Measurements from ENCODE around the gene CHST14. TPM values are rescaled to one million over a fixed set of nuclear protein-coding genes. Genes with fewer than 3 reads are reported as not detected.

CHST14 gene
- total RNA-seq, result 10 to 100 TPM in 1 of 2 donors, 1 to 10 TPM in 1; 9.1 to 14.7 TPM

- Mint-ChIP-seq H3K4me3 (peak within 1 kb of the TSS; percentile 92), H3K36me3 (no peaks in the 10 kb centered on the region), H3K27me3 (no peaks in the 10 kb centered on the region), H3K27ac (peak within 1 kb of the TSS; percentile 64 to 92), H3K4me1 (ENCODE audit: low read depth in 2 of 2) (peaks cover 6 to 9% of the 10 kb centered on the region in 2 donors), H3K9me3 (no peaks in the 10 kb centered on the region)
- ATAC-seq (peak; percentile 90 to 91), DNase-seq (ENCODE audit: low spot score) (peak; percentile 75)
Measured at GRCh38 chr15:40470423-40471104, at the start of gene CHST14. TSS of gene CHST14 (plus strand) at chr15:40470984. CDS start at chr15:40471214, 230 bp downstream.

- no peaks in the 10 kb centered on the region for H3K4me1 Mint-ChIP-seq (ENCODE audit: low read depth in 2 of 2)
- no peak overlapping the region for H3K4me3 Mint-ChIP-seq
- H3K27me3 Mint-ChIP-seq, result no peaks in the 10 kb centered on the region
- DNase-seq (ENCODE audit: low spot score) (peak; percentile 77), ATAC-seq (peak; percentile 94 to 95)
- no peaks in the 10 kb centered on the region for H3K36me3 Mint-ChIP-seq
- H3K9me3 Mint-ChIP-seq, result no peaks in the 10 kb centered on the region
- no peak overlapping the region for H3K27ac Mint-ChIP-seq
Measured at GRCh38 chr15:40421246-40422157, 49.3 kb upstream of the CHST14 start.

GRCh38 chr15:40424483-40425115, 46.2 kb upstream of the CHST14 start:
- H3K4me1 Mint-ChIP-seq (ENCODE audit: low read depth in 2 of 2), result no peaks in the 10 kb centered on the region
- no peak overlapping the region for H3K4me3 Mint-ChIP-seq
- DNase-seq (ENCODE audit: low spot score) (no peak), ATAC-seq (no peak)
- H3K36me3 Mint-ChIP-seq, result no peaks in the 10 kb centered on the region
- no peaks in the 10 kb centered on the region for H3K9me3 Mint-ChIP-seq
- no peak overlapping the region for H3K27ac Mint-ChIP-seq
- no peaks in the 10 kb centered on the region for H3K27me3 Mint-ChIP-seq

- H3K4me1 Mint-ChIP-seq (ENCODE audit: low read depth in 2 of 2), result no peaks in the 10 kb centered on the region
- no peak overlapping the region for H3K4me3 Mint-ChIP-seq
- no peaks in the 10 kb centered on the region for H3K27me3 Mint-ChIP-seq
- no peak for DNase-seq (ENCODE audit: low spot score)
- no peaks in the 10 kb centered on the region for H3K9me3 Mint-ChIP-seq
- H3K36me3 Mint-ChIP-seq, result no peaks in the 10 kb centered on the region
- no peak overlapping the region for H3K27ac Mint-ChIP-seq
- ATAC-seq, result no peak
Measured at GRCh38 chr15:40425681-40426080, 45.1 kb upstream of the CHST14 start.

GRCh38 chr15:40427188-40427587, 43.6 kb upstream of the CHST14 start:
- DNase-seq (ENCODE audit: low spot score), result no peak
- H3K27me3 Mint-ChIP-seq, result no peaks in the 10 kb centered on the region
- no peaks in the 10 kb centered on the region for H3K36me3 Mint-ChIP-seq
- H3K9me3 Mint-ChIP-seq, result no peaks in the 10 kb centered on the region
- no peaks in the 10 kb centered on the region for H3K4me1 Mint-ChIP-seq (ENCODE audit: low read depth in 2 of 2)
- H3K4me3 Mint-ChIP-seq, result no peak overlapping the region
- ATAC-seq, result no peak
- no peak overlapping the region for H3K27ac Mint-ChIP-seq

GRCh38 chr15:40428185-40428584, 42.6 kb upstream of the CHST14 start:
- DNase-seq (ENCODE audit: low spot score) (no peak), ATAC-seq (no peak)
- peaks cover 0 to 3% of the 10 kb centered on the region in 2 donors for H3K4me1 Mint-ChIP-seq (ENCODE audit: low read depth in 2 of 2)
- H3K36me3 Mint-ChIP-seq, result no peaks in the 10 kb centered on the region
- no peaks in the 10 kb centered on the region for H3K27me3 Mint-ChIP-seq
- H3K9me3 Mint-ChIP-seq, result no peaks in the 10 kb centered on the region
- H3K4me3 Mint-ChIP-seq, result no peak overlapping the region
- H3K27ac Mint-ChIP-seq, result no peak overlapping the region

GRCh38 chr15:40429068-40429710, 41.6 kb upstream of the CHST14 start:
- Mint-ChIP-seq H3K9me3 (no peaks in the 10 kb centered on the region), H3K4me3 (no peak overlapping the region), H3K27me3 (no peaks in the 10 kb centered on the region), H3K36me3 (no peaks in the 10 kb centered on the region), H3K27ac (no peak overlapping the region), H3K4me1 (ENCODE audit: low read depth in 2 of 2) (peaks cover 0 to 3% of the 10 kb centered on the region in 2 donors)
- no peak for DNase-seq (ENCODE audit: low spot score)
- ATAC-seq, result no peak

- no peaks in the 10 kb centered on the region for H3K9me3 Mint-ChIP-seq
- peaks cover 0 to under 1% of the 10 kb centered on the region in 2 donors for H3K27me3 Mint-ChIP-seq
- H3K4me3 Mint-ChIP-seq, result no peak overlapping the region
- H3K4me1 Mint-ChIP-seq (ENCODE audit: low read depth in 2 of 2), result peaks cover 0 to 6% of the 10 kb centered on the region in 2 donors
- DNase-seq (ENCODE audit: low spot score), result no peak
- no peak for ATAC-seq
- H3K36me3 Mint-ChIP-seq, result no peaks in the 10 kb centered on the region
- no peak overlapping the region for H3K27ac Mint-ChIP-seq
Measured at GRCh38 chr15:40430271-40430805, 40.4 kb upstream of the CHST14 start.

- Mint-ChIP-seq H3K4me1 (ENCODE audit: low read depth in 2 of 2) (peaks cover 9 to 24% of the 10 kb centered on the region in 2 donors), H3K9me3 (no peaks in the 10 kb centered on the region), H3K27ac (no peak overlapping the region), H3K4me3 (peak overlapping the region; percentile 38), H3K27me3 (peaks cover 7 to 24% of the 10 kb centered on the region in 2 donors), H3K36me3 (no peaks in the 10 kb centered on the region)
- ATAC-seq (no peak), DNase-seq (ENCODE audit: low spot score) (no peak)
Measured at GRCh38 chr15:40435023-40435709, 35.6 kb upstream of the CHST14 start.

- H3K9me3 Mint-ChIP-seq, result no peaks in the 10 kb centered on the region
- peaks cover 7 to 24% of the 10 kb centered on the region in 2 donors for H3K27me3 Mint-ChIP-seq
- DNase-seq (ENCODE audit: low spot score) (no peak), ATAC-seq (no peak)
- no peak overlapping the region for H3K27ac Mint-ChIP-seq
- peaks cover 11 to 25% of the 10 kb centered on the region in 2 donors for H3K4me1 Mint-ChIP-seq (ENCODE audit: low read depth in 2 of 2)
- no peaks in the 10 kb centered on the region for H3K36me3 Mint-ChIP-seq
- peak overlapping the region; percentile 38 for H3K4me3 Mint-ChIP-seq
Measured at GRCh38 chr15:40435710-40436089, 35.1 kb upstream of the CHST14 start.

- ATAC-seq, result no peak
- no peak for DNase-seq (ENCODE audit: low spot score)
- Mint-ChIP-seq H3K27me3 (peaks cover 7 to 24% of the 10 kb centered on the region in 2 donors), H3K9me3 (no peaks in the 10 kb centered on the region), H3K27ac (no peak overlapping the region), H3K36me3 (no peaks in the 10 kb centered on the region), H3K4me3 (peak overlapping the region; percentile 54), H3K4me1 (ENCODE audit: low read depth in 2 of 2) (peaks cover 11 to 25% of the 10 kb centered on the region in 2 donors)
Measured at GRCh38 chr15:40436116-40436891, 34.5 kb upstream of the CHST14 start.
